CD4-positive, alpha-beta T cell (primary cell): ENCODE measurements around the gene SSUH2. TPM values are rescaled to one million over a fixed set of nuclear protein-coding genes. Genes with fewer than 3 reads are reported as not detected.

Experiments
- ATAC-seq: fragments of 200-7000 bp; cut with Tn5 transposase; one replicate; pipeline ENCODE4 v1.10.0; 2022; ENCODE audit warnings: mild to moderate bottlenecking; ENCODE audit not compliant: poor library complexity
- CTCF ChIA-PET: fragments of 350-600 bp; sonication (Branson Sonifier 250); formaldehyde crosslinking; loops from one replicate; lab custom pipeline; 2021; ENCODE audit warnings: antibody characterized with exemption, inconsistent platforms; lab: Charles Lee
- POLR2A ChIA-PET: fragments of 350-600 bp; sonication (Branson Sonifier 250); formaldehyde crosslinking; loops from one replicate; lab custom pipeline; 2021; ENCODE audit warnings: antibody characterized with exemption, inconsistent platforms; lab: Charles Lee
- DNase-seq, 14 experiments: peaks; one replicate each; pipeline ENCODE4 v3.0.0-alpha.2; 2013 to 2020; ENCODE audit warnings: mixed read lengths in 2 of 14
- H3K27ac ChIP-seq, 2 donors: one replicate each; pipeline versions ENCODE4 v1.5.1 to v1.7.0; 2013; ENCODE audit warnings: low read length in 2 of 2, low read depth in 1 of 2, mild to moderate bottlenecking in 1 of 2
- H3K27me3 ChIP-seq, 2 experiments: 1 replicate in 1 of 2; 2 replicates in 1 of 2; pipeline versions ENCODE4 v1.6.1 to v1.7.0; 2013; ENCODE audit warnings: low read length in 2 of 2, control low read depth in 1 of 2, mild to moderate bottlenecking in 1 of 2, moderate library complexity in 1 of 2; ENCODE audit not compliant: insufficient read depth in 2 of 2, control insufficient read depth in 1 of 2
- H3K36me3 ChIP-seq: one replicate; pipeline ENCODE4 v1.6.1; 2013; ENCODE audit warnings: low read length, control low read depth; ENCODE audit not compliant: insufficient read depth
- H3K4me1 ChIP-seq: one replicate; pipeline ENCODE4 v1.6.1; 2013; ENCODE audit warnings: low read length, control low read depth; ENCODE audit not compliant: insufficient read depth
- H3K4me3 ChIP-seq: one replicate; pipeline ENCODE4 v1.5.1; 2013; ENCODE audit warnings: mild to moderate bottlenecking, low read length, moderate library complexity
- H3K9me3 ChIP-seq, 2 experiments: 1 replicate in 1 of 2; 2 replicates in 1 of 2; pipeline versions ENCODE4 v1.6.1 to v1.7.0; 2013; ENCODE audit warnings: low read length in 2 of 2, mild to moderate bottlenecking in 2 of 2, control low read depth in 1 of 2, moderate library complexity in 1 of 2; ENCODE audit not compliant: control insufficient read depth in 1 of 2, insufficient read depth in 1 of 2
- H3K27ac Mint-ChIP-seq: one replicate; pipeline ENCODE4 v1.8.0; 2020; ENCODE audit warnings: mixed read lengths
- H3K27me3 Mint-ChIP-seq: one replicate; pipeline ENCODE4 v1.8.0; 2021; ENCODE audit warnings: mixed read lengths
- H3K36me3 Mint-ChIP-seq: one replicate; pipeline ENCODE4 v1.8.0; 2021; ENCODE audit warnings: low read depth, mixed read lengths
- H3K4me1 Mint-ChIP-seq: one replicate; pipeline ENCODE4 v1.8.0; 2021; ENCODE audit warnings: low read depth, mixed read lengths
- H3K4me3 Mint-ChIP-seq: one replicate; pipeline ENCODE4 v1.8.0; 2020; ENCODE audit warnings: mild to moderate bottlenecking, mixed read lengths
- H3K9me3 Mint-ChIP-seq: one replicate; pipeline ENCODE4 v1.8.0; 2020; ENCODE audit warnings: mixed read lengths
- intact Hi-C, 2 experiments: fragments of 100-400 bp; cut with DNase I in 1 of 2; cut with micrococcal nuclease in 1 of 2; formaldehyde crosslinking; loops; one replicate each; pipeline versions ENCODE4 v1.15.1 to v1.9.0; 2023 to 2025; cut with DNase I, micrococcal nuclease
- total RNA-seq, 174 experiments: library from RNA in 2 of 174; stranded (reverse) in 2 of 174; gene quantifications; one replicate each; pipeline ENCODE4 v1.2.3 and lab custom pipeline; 2021 to 2026
- TF ChIP-seq, protein P1 (sequence below): fragments of 200-600 bp; IDR thresholded peaks from one replicate; pipeline ENCODE4 v1.8.0; 2022; ENCODE audit warnings: antibody characterized with exemption, mild to moderate bottlenecking

The SSUH2 gene
- total RNA-seq, 2 experiments from 2014 or later = not detected

DNA sequence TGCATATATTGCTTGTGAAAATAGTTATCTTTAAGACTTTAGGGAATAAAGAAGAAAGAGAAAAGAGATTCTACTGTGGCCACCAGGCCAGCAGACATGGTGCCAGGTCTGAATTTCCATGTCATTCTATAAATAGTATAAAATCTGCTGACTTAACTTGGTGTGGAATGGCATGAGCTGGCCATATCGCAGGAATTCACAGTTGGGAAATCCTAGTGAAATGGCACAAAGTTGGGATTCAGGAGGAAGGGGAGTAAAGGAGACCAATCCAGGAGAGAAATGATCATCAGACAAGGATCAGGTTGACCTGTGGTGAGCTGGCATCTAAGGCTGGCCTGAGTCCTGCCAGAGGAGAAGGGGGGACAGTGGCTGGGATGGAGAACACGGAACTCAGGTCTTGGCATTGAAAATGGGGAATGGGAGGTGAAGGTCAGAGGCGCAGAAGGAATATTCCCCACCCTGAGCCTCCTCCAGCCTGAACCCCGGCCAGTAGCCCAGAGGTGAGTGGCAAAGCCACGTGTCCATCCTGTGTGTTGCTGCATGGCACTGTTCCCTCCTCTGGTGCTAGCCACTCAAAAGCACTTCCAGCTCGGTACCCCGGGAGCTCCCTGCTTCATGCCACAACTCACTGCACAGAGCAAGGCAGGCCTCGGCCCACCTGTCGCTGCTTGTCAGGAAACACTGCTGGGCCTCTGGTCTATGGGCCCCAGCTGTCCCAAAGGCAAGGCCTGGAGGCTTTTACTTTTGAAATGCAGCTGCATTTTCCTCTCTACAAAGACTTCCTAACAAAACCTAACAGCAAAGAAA lies 51.4 kb downstream of the SSUH2 start:
- Histone ChIP-seq H3K9me3 (peaks cover 0 to 4% of the 10 kb centered on the region in 2 experiments), H3K4me3 (no peak overlapping the region), H3K4me1 (no peaks in the 10 kb centered on the region), H3K27ac (no peak overlapping the region), H3K27me3 (no peaks in the 10 kb centered on the region), H3K36me3 (no peaks in the 10 kb centered on the region)
- intact Hi-C loops = no loop called here
- H3K4me1 Mint-ChIP-seq = no peaks in the 10 kb centered on the region
- CTCF ChIA-PET = no interaction called here
- POLR2A ChIA-PET = no interaction called here
- TF ChIP-seq, protein P1, sequence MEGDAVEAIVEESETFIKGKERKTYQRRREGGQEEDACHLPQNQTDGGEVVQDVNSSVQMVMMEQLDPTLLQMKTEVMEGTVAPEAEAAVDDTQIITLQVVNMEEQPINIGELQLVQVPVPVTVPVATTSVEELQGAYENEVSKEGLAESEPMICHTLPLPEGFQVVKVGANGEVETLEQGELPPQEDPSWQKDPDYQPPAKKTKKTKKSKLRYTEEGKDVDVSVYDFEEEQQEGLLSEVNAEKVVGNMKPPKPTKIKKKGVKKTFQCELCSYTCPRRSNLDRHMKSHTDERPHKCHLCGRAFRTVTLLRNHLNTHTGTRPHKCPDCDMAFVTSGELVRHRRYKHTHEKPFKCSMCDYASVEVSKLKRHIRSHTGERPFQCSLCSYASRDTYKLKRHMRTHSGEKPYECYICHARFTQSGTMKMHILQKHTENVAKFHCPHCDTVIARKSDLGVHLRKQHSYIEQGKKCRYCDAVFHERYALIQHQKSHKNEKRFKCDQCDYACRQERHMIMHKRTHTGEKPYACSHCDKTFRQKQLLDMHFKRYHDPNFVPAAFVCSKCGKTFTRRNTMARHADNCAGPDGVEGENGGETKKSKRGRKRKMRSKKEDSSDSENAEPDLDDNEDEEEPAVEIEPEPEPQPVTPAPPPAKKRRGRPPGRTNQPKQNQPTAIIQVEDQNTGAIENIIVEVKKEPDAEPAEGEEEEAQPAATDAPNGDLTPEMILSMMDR = no peak
- DNase-seq (no peak), ATAC-seq (no peak)
- no peaks in the 10 kb centered on the region for H3K9me3 Mint-ChIP-seq
- H3K27ac Mint-ChIP-seq = no peak overlapping the region
- no peak overlapping the region for H3K4me3 Mint-ChIP-seq
- no peaks in the 10 kb centered on the region for H3K36me3 Mint-ChIP-seq
- no peaks in the 10 kb centered on the region for H3K27me3 Mint-ChIP-seq

DNA sequence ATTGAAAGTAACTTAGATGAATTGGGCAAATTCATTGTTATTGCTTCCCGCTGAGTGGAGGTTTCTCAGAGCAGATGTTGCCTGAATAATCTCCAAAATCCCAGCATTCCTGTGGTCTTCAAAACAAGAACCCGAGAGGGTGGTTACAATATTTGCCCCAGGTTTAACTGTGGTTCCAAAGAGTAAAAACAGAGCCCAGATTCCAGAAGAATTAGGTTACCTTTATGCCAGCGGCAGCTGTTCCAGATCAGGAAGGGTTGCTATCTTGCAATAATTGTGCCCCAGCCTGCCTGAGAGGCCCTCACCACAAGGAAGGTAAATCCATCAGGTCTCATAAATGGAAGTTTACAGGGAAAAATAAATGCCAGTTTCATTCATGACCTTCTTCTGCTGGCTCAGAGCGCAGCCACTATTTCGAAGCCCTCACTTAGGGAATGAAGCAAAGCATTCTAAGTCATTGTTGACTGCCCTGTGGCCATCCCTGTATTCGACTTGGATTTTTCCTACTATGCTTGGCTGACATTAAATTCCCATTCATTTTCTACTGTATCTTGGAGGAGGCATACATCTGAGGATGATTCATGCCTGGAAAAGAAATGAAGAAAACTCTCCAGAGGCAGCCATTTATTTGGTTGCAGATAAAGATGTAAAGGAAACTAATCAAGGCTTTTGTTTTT lies 54.6 kb downstream of the SSUH2 start:
- no peak for ATAC-seq
- no peaks in the 10 kb centered on the region for H3K36me3 Mint-ChIP-seq
- no peak for DNase-seq
- no peaks in the 10 kb centered on the region for H3K27me3 ChIP-seq
- H3K4me1 Mint-ChIP-seq = no peaks in the 10 kb centered on the region
- no peak overlapping the region for H3K27ac Mint-ChIP-seq
- H3K27ac ChIP-seq = no peak overlapping the region
- intact Hi-C loops = no loop called here
- peaks cover under 1% of the 10 kb centered on the region for H3K27me3 Mint-ChIP-seq
- H3K4me1 ChIP-seq = no peaks in the 10 kb centered on the region
- no peak overlapping the region for H3K4me3 Mint-ChIP-seq
- ChIA-PET POLR2A (no interaction called here), CTCF (no interaction called here)
- no peaks in the 10 kb centered on the region for H3K9me3 Mint-ChIP-seq
- H3K4me3 ChIP-seq = no peak overlapping the region
- TF ChIP-seq, protein P1 = no peak
- no peaks in the 10 kb centered on the region for H3K36me3 ChIP-seq
- peaks cover 0 to 4% of the 10 kb centered on the region in 2 experiments for H3K9me3 ChIP-seq

GRCh38 chr3:8584661-8585060 lies 59.9 kb downstream of the SSUH2 start:
- H3K4me3 Mint-ChIP-seq = no peak overlapping the region
- no peak overlapping the region for H3K4me3 ChIP-seq
- no peak for DNase-seq
- peaks cover 5% of the 10 kb centered on the region for H3K27me3 Mint-ChIP-seq
- ChIA-PET POLR2A (no interaction called here), CTCF (no interaction called here)
- no peak overlapping the region for H3K27ac ChIP-seq
- H3K9me3 Mint-ChIP-seq = no peaks in the 10 kb centered on the region
- intact Hi-C loops = no loop called here
- H3K27me3 ChIP-seq = no peaks in the 10 kb centered on the region
- peaks cover 0 to 4% of the 10 kb centered on the region in 2 experiments for H3K9me3 ChIP-seq
- no peak for ATAC-seq
- H3K36me3 Mint-ChIP-seq = no peaks in the 10 kb centered on the region
- H3K27ac Mint-ChIP-seq = no peak overlapping the region
- no peaks in the 10 kb centered on the region for H3K36me3 ChIP-seq
- TF ChIP-seq, protein P1 = no peak
- H3K4me1 ChIP-seq = no peaks in the 10 kb centered on the region
- H3K4me1 Mint-ChIP-seq = no peaks in the 10 kb centered on the region
